OCI-LY3 (cell line): ENCODE results near the gene ARHGAP42.

ENCODE experiments used
- CTCF ChIP-seq: fragments of 200-600, 300-600 bp; sonication (generic); IDR thresholded peaks from 2 replicates; pipeline ENCODE4 v1.5.1; 2014; ENCODE audit warnings: antibody characterized with exemption, low read length, low read depth
- EZH2phosphoT487 ChIP-seq: fragments of 200-600 bp; shearing (Covaris generic); IDR thresholded peaks from 2 replicates; pipeline ENCODE4 v1.6.1; 2018; ENCODE audit warnings: antibody characterized with exemption, mixed run types, low read depth

- TF ChIP-seq EZH2phosphoT487, result no peak
- TF ChIP-seq CTCF, result no peak
Observed at GRCh38 chr11:100812517-100812916, 125.4 kb downstream of the ARHGAP42 start.
